HG03575 (cell line): Measurements from ENCODE around the gene MRPS7.

Experiments
- ATAC-seq: cut with Tn5 transposase; IDR thresholded peaks from one replicate; pipeline ENCODE4 v1.9.1; 2021; ENCODE audit not compliant: unreplicated experiment, insufficient number of reproducible peaks, low FRiP score; ENCODE audit errors: extremely low read depth

Gene MRPS7

DNA sequence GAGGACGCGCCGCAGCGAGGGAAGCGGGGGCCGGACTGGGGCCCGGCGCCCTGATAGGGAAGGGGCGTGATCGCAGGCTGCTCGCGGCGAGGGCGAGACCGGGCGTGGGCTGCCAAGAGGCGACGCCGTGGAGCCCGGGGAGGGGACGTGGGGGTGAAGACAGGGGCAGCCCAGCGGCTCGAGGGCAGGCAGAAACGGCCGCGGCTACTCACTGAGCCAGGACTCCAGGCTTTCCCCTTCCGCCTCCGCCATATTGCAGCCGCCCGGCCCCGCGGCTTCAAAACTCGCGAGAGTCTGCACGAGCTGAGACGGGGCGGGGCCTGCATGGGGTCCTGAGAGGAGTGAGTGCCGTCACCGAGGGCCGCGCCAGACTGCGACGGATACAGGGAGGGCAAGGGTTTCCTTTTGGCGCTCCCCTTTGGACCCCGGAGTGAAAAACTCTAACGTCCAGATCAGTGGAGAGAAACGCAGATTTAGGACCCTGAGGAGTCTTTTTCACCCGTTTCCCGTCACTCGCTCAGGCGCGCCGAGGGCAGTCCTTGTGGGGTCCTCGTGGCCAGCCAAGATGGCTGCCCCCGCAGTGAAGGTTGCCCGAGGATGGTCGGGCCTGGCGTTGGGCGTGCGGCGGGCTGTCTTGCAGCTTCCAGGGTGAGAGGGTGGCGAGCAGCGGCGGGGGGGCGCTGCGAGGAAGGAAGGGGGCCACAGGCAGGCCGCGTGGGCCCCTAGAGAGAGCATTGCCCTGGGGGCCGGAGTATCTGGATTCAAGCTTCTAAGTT lies at the start of gene MRPS7, which contains the start of gene GGA3:
Gene MRPS7, plus strand, starts transcription at position 544 of the 776 bp plus-strand sequence. Its CDS starts 22 bp downstream, at position 566.
Gene GGA3, minus strand, starts transcription at position 271 of the 776 bp plus-strand sequence. Its CDS starts 19 bp downstream, at position 252.
- no peak for ATAC-seq

DNA sequence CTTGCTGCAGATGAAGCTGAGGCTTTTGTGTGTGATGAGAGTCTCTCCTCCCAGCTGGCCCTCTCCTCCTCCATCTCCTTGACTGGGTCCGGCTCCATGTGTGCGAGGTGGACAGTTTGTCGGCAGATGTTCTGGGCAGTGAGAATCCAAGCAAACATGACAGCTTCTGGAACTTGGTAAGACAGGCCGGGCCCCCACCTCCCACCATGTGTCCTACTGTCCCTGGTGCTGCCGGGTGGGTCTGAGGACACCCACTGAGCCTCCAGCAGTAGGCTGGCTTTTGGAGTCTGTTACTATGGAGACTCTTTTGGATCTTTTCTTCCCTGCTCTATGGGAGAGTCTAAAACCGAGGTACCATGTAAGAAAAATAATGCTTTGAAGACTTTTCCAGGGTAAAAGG lies 43.5 kb upstream of the MRPS7 start:
- no peak for ATAC-seq

GRCh38 chr17:75219815-75220214 lies 41.9 kb upstream of the MRPS7 start:
- ATAC-seq: no peak

- ATAC-seq: no peak
These were observed 36.7 kb upstream of the MRPS7 start for GRCh38 chr17:75225016-75225415.

DNA sequence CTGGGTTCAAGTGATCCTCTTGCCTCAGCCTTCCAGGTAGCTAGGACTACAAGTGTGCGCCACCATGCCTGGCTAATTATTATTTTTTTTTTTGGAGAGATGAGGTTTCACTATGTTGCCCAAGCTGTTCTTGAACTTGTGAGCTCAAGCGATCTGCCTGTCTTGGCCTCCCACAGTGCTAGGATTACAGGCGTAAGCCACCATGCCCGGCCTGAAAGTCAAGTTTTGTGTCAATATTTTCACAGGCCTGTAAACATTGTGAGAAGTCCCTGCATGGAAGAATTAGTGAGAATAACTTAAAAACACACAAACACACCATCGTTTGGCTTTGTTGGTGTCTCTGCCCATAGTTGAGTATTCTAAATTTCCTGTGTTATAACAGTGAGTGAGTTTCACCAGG lies 34.0 kb upstream of the MRPS7 start:
- no peak for ATAC-seq

- ATAC-seq: no peak
These were observed 33.4 kb upstream of the MRPS7 start for GRCh38 chr17:75228305-75228704.

DNA sequence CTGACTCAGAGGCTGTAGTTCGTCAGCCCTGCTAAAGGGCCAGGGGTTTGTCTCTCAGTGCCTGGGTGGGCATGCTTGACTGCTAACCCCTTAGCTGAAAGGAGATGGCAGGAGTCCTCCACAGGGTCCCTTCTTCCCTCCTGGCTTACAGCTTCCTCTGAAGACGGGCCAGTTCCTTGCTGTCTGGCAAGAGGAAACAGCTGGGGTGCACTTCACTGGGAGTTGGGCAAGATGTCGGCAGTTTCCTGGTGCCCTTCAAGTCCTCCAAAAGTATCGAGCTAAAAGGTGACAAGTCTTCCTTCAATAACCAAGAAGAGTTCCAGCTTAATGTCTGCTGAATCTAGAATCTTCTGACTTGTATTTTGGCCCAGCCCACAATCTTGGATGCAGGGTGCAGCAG lies 32.8 kb upstream of the MRPS7 start:
- no peak for ATAC-seq

GRCh38 chr17:75231071-75231470 lies 30.6 kb upstream of the MRPS7 start:
- no peak for ATAC-seq

GRCh38 chr17:75231741-75232464 lies 29.8 kb upstream of the MRPS7 start:
- no peak for ATAC-seq

DNA sequence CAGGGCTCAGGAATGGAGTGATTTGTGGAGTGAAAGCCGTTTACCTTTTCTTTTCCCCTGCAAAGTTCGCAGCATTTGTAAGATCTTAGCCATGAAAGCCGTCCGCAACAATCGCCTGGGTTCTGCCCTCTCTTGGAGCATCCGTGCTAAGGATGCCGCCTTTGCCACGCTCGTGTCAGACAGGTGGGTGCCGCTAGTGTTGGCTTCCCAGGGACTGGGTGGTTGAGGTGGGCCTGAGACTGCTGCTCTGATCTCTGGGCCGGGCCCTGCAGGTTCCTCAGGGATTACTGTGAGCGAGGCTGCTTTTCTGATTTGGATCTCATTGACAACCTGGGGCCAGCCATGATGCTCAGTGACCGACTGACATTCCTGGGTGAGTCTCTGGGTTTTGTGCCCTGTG lies 28.9 kb upstream of the MRPS7 start:
- ATAC-seq: no peak

- ATAC-seq: no peak
These were observed 24.3 kb upstream of the MRPS7 start for GRCh38 chr17:75237100-75238014.

GRCh38 chr17:75238020-75238580 lies 23.6 kb upstream of the MRPS7 start:
- ATAC-seq: no peak

GRCh38 chr17:75238684-75239191 lies 22.9 kb upstream of the MRPS7 start:
- no peak for ATAC-seq

- no peak for ATAC-seq
These were observed 22.5 kb upstream of the MRPS7 start for GRCh38 chr17:75239214-75239613.

DNA sequence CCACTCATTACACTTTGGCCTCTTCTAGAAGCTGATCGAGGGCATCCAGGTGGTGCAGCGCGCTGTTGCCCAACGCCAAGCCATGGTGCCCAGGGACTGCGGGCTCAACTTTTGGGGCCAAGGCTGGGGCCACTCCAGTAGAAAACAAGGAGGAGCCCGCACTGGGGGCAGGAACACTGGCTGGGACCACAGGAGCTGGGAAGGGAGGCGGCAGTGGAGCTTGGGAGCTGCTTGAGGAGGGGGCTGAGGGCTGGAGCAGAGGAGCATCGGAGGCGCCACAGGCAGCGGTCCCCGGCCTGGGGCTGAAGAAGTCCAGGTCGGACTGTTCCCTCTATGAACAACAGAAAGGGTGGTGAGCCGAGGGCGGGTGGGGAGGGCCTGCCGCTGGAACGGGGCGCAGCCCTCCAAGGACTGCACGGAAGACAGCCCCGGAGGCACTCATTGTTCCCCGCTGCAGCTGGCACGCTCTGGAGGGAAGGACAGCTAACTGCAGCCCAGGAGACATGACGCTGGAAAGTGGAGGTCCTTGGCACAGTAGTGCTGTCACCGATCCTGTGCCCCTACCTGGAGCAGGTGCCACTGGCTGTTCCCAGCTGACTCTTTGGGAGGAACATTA lies 21.8 kb upstream of the MRPS7 start:
- no peak for ATAC-seq

DNA sequence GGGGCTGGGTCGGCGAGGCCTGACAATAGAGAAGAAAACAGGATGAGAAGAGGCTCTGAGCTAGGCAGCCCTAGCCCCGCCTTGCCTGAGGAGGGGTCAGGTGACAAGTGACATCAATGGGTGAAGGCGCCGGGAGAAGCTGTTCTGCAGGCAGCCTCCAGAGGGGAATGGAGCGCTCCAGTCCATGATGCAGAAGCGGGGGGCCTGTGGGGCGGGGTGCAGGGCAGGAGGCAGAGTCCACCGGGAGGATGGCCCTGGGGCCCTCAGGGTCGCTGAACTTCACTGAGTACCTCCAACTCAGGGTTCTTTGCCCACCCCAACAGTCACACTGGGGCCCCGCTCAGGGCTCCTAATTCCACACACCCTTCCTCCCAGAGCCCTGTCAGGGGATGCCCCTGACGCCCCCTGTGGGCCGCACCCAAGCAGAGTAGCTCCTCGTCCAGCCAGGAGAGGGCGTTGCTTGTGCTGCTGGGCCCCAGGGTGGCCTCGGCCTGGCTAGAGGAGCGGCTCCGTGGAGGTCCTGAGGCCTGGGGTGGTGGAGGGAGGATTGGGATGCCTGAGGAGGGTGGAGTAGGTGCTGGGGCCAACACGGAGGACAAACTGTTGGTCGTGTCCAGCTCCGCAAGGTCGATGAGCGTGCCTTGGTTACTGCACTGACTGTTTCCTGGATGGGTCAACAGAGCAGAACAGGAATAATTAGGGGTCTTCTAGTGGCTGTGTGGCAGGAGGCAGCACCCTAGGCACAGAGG lies 21.1 kb upstream of the MRPS7 start:
- no peak for ATAC-seq

GRCh38 chr17:75241143-75241430 lies 20.6 kb upstream of the MRPS7 start:
- no peak for ATAC-seq

GRCh38 chr17:75241502-75241901 lies 20.2 kb upstream of the MRPS7 start:
- ATAC-seq: no peak
